OCI-LY1 (cell line): ENCODE measurements around the gene CEND1.
"Not testable (repeated sequence)": the region's sequence is repeated elsewhere in the genome, so short reads cannot be mapped to it uniquely, and the experiment has no call there.

Experiments used
- H2AFZ ChIP-seq: fragments of 200-600 bp; sonication (generic), shearing (Covaris generic); 2 replicates; pipeline ENCODE4 v1.6.0; 2014; ENCODE audit warnings: antibody characterized with exemption, mild to moderate bottlenecking, low read length
- H3F3A ChIP-seq: fragments of 200-600 bp; sonication (generic), shearing (Covaris generic); 2 replicates; pipeline ENCODE4 v1.6.0; 2014; ENCODE audit warnings: mild to moderate bottlenecking, antibody characterized with exemption, low read length, moderate library complexity; ENCODE audit not compliant: insufficient read depth
- H3K27ac ChIP-seq: fragments of 200-600 bp; sonication (generic); 2 replicates; pipeline ENCODE4 v1.5.1; 2014; ENCODE audit warnings: low read length, mixed run types, mild to moderate bottlenecking, low read depth; ENCODE audit not compliant: poor library complexity, severe bottlenecking
- H3K27me3 ChIP-seq: fragments of 200-600 bp; sonication (generic); 2 replicates; pipeline ENCODE4 v1.6.0; 2014; ENCODE audit warnings: antibody characterized with exemption, mild to moderate bottlenecking, low read length, moderate library complexity; ENCODE audit not compliant: insufficient read depth
- H3K36me3 ChIP-seq: fragments of 200-600 bp; sonication (generic); 2 replicates; pipeline ENCODE4 v1.6.1; 2014; ENCODE audit warnings: mild to moderate bottlenecking, antibody characterized with exemption, low read length, moderate library complexity, mixed read lengths; ENCODE audit not compliant: insufficient read depth
- H3K4me1 ChIP-seq: fragments of 200-600 bp; sonication (generic); 2 replicates; pipeline ENCODE4 v1.5.1; 2014; ENCODE audit warnings: mild to moderate bottlenecking, low read length, moderate library complexity; ENCODE audit not compliant: insufficient read depth, severe bottlenecking
- H3K4me2 ChIP-seq: fragments of 200-600 bp; sonication (generic), shearing (Covaris generic); 2 replicates; pipeline ENCODE4 v1.6.1; 2014; ENCODE audit warnings: low read length
- H3K4me3 ChIP-seq: fragments of 200-600 bp; sonication (generic); 2 replicates; pipeline ENCODE4 v1.5.1; 2014; ENCODE audit warnings: low read length, low read depth, mild to moderate bottlenecking, mixed read lengths; ENCODE audit not compliant: poor library complexity, severe bottlenecking
- H3K79me2 ChIP-seq: fragments of 200-600 bp; shearing (Covaris generic); 2 replicates; pipeline ENCODE4 v1.6.1; 2016; ENCODE audit warnings: mixed run types, low read length, mixed read lengths; ENCODE audit not compliant: insufficient read depth
- H3K9ac ChIP-seq: fragments of 200-600 bp; sonication (generic), shearing (Covaris generic); 2 replicates; pipeline ENCODE4 v1.6.1; 2014; ENCODE audit warnings: mild to moderate bottlenecking, low read length, mixed read lengths
- H3K9me2 ChIP-seq: fragments of 200-600 bp; sonication (generic), shearing (Covaris generic); 2 replicates; pipeline ENCODE4 v1.6.1; 2014; ENCODE audit warnings: low read depth, mild to moderate bottlenecking, low read length, mixed read lengths
- H3K9me3 ChIP-seq: fragments of 200-600 bp; shearing (Covaris generic); 2 replicates; pipeline ENCODE4 v1.6.1; 2014; ENCODE audit warnings: low read length, mixed read lengths
- H4K20me1 ChIP-seq: fragments of 200-600 bp; sonication (generic), shearing (Covaris generic); 2 replicates; pipeline ENCODE4 v1.6.0; 2016; ENCODE audit warnings: mild to moderate bottlenecking, low read length; ENCODE audit not compliant: insufficient read depth
- CTCF ChIP-seq: fragments of 200-600 bp; sonication (generic), shearing (Covaris generic); IDR thresholded peaks from 2 replicates; pipeline ENCODE4 v1.5.1; 2017; ENCODE audit warnings: mild to moderate bottlenecking, antibody characterized with exemption, low read length, moderate library complexity, mixed read lengths
- EZH2 ChIP-seq: fragments of 200-600 bp; sonication (generic), shearing (Covaris generic); IDR thresholded peaks from 2 replicates; pipeline ENCODE4 v1.8.0; 2017; ENCODE audit warnings: borderline replicate concordance, mixed run types, mild to moderate bottlenecking, antibody characterized with exemption, low read length, moderate library complexity, mixed read lengths

CEND1 gene

GRCh38 chr11:742156-742546 lies 47.7 kb downstream of the CEND1 start:
- H3K4me2 ChIP-seq, result no peak overlapping the region
- H3K79me2 ChIP-seq, result no peaks in the 10 kb centered on the region
- peaks cover 7% of the 10 kb centered on the region for H3K4me1 ChIP-seq
- no peaks in the 10 kb centered on the region for H3K9me2 ChIP-seq
- peaks cover 12% of the 10 kb centered on the region; the same call in 1 of the 2 replicates for H3K27me3 ChIP-seq
- H3K9ac ChIP-seq, result no peak overlapping the region
- H3K36me3 ChIP-seq, result no peaks in the 10 kb centered on the region
- no peak for TF ChIP-seq CTCF
- no peak for TF ChIP-seq EZH2
- H3F3A ChIP-seq, result 0 out of 2 replicates have a peak, but pooled peaks cover 5% of the 10 kb centered on the region
- H3K9me3 ChIP-seq, result no peaks in the 10 kb centered on the region
- H2AFZ ChIP-seq, result no peak overlapping the region
- no peaks in the 10 kb centered on the region for H4K20me1 ChIP-seq
- no peak overlapping the region for H3K27ac ChIP-seq
- H3K4me3 ChIP-seq, result no peak overlapping the region

- not testable (repeated sequence) for H3K4me1 ChIP-seq, H3K27me3 ChIP-seq, H3K9me2 ChIP-seq, H2AFZ ChIP-seq, H3K36me3 ChIP-seq, H3K4me2 ChIP-seq, H3F3A ChIP-seq, H4K20me1 ChIP-seq, H3K4me3 ChIP-seq, H3K9ac ChIP-seq, H3K79me2 ChIP-seq, H3K27ac ChIP-seq, H3K9me3 ChIP-seq
These were observed 52.0 kb downstream of the CEND1 start for GRCh38 chr11:737899-738298.

GRCh38 chr11:737366-737765 lies 52.5 kb downstream of the CEND1 start:
- no peaks in the 10 kb centered on the region for H4K20me1 ChIP-seq
- peaks cover 10% of the 10 kb centered on the region; the same call in 1 of the 2 replicates for H3K27me3 ChIP-seq
- no peak overlapping the region for H3K4me3 ChIP-seq
- H3K36me3 ChIP-seq, result no peaks in the 10 kb centered on the region
- no peaks in the 10 kb centered on the region for H3K4me1 ChIP-seq
- no peak for TF ChIP-seq CTCF
- no peak for TF ChIP-seq EZH2
- no peak overlapping the region for H3K27ac ChIP-seq
- H3K9me3 ChIP-seq, result no peaks in the 10 kb centered on the region
- H3K9ac ChIP-seq, result no peak overlapping the region
- no peaks in the 10 kb centered on the region for H3K9me2 ChIP-seq
- no peak overlapping the region for H2AFZ ChIP-seq
- no peak overlapping the region for H3K4me2 ChIP-seq
- no peaks in the 10 kb centered on the region for H3K79me2 ChIP-seq
- no peaks in the 10 kb centered on the region for H3F3A ChIP-seq
